Cardiac septum (tissue), 1 donor: ENCODE data around the gene MYL2. TPM values are rescaled to one million over a fixed set of nuclear protein-coding genes. Genes with fewer than 3 reads are reported as not detected.
"Not testable (repeated sequence)": the region's sequence is repeated elsewhere in the genome, so short reads cannot be mapped to it uniquely, and the experiment has no call there.

Experiments
- DNase-seq: peaks from one replicate; pipeline ENCODE4 v3.0.0-alpha.2; 2020; ENCODE audit warnings: low spot score
- intact Hi-C: fragments of 100-400 bp; cut with DNase I; formaldehyde crosslinking; loops from one replicate; pipeline ENCODE4 v1.14.0; 2022
- long read RNA-seq: library from polyadenylated mRNA; unstranded; transcript quantifications from one replicate; pipeline ENCODE4 v2.0.0, GENCODE V29; 2021
- total RNA-seq: library from RNA; stranded (reverse); fragmentation: NEBNext Ultra II Directional; extraction: Animal tissue kit (Norgen Biotek cat#: 25700); gene quantifications from one replicate; pipeline ENCODE4 v1.2.1, GENCODE V29; 2021
- donor health status: DM: no; HTN: no; CAD: no.

The MYL2 gene
- 24,495 TPM for total RNA-seq
- long read RNA-seq, transcript MYL2-202 (2 exons, 561 nt) = minor isoform, 76 of 47,210 reads
- long read RNA-seq, transcript MYL2-201 (7 exons, 807 nt) = major isoform, 45,454 of 47,210 reads
- long read RNA-seq, transcript MYL2-203 (6 exons, 664 nt) = minor isoform, 21 of 47,210 reads
- long read RNA-seq, partial matches to known transcripts = 943 of 47,210 reads
- long read RNA-seq, other reads (novel, unspliced or antisense) = 715 of 47,210 reads

DNA sequence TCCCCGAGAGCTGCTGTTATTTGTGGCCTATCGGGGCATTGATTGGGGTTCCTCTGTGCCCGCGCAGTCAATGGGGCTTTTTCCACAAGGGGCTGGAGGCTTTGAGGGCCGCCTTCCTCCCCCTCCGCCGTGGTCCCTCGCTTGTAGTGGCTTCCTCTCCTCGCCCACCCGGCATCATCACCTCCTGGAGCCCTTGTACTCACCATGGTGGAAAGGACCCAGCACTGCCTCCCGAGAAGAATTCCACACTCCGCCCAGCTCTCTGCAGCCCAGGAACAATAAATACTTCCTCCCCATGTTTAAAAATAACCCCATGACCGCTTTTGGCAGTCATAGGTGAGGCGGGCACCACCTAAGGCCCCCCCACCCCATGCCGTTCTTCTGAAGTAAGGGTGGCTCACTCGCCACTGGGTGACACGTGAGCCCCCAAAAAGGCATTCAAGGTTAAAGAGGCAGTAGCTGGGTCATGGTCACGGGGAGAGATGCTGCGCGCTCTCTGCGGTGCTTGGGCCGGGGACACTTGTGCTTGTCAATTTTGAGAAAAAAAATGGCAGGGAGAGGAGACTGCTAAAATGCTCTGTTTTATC, at the start of gene MYL2:
MYL2 (minus strand) TSS at position 256 of the 587 bp plus-strand sequence; CDS start at position 206, 50 bp downstream.
- DNase-seq = peak; percentile 80
- intact Hi-C loops = loop anchor here (1.0 kb wide), 1 partner anchor 11 kb away; no protein-coding TSS in a partner anchor

- DNase-seq = no peak
- intact Hi-C loops = no loop called here
Observed at GRCh38 chr12:110966081-110966760, 45.8 kb upstream of the MYL2 start.

DNA sequence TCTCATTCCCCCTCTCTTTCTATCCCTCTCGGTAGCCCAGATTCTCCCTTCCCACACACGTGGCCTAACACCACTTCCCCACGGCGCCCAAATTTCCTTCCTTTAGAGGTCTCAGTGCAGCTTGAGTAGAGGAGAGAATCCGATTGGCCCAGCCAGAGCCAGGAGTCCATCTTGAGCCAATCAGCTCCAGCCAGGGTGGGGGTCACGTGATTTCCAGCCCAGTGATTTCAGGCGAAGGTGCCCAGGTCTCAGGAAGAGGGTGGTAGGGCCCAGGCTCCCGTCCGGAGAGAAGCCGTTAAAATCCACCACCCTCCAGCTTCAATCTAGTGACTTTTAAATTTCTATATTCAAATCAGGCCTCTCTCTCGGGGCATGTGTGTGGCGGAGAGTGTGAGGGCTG, 45.2 kb upstream of the MYL2 start:
- intact Hi-C loops = no loop called here
- no peak for DNase-seq

DNA sequence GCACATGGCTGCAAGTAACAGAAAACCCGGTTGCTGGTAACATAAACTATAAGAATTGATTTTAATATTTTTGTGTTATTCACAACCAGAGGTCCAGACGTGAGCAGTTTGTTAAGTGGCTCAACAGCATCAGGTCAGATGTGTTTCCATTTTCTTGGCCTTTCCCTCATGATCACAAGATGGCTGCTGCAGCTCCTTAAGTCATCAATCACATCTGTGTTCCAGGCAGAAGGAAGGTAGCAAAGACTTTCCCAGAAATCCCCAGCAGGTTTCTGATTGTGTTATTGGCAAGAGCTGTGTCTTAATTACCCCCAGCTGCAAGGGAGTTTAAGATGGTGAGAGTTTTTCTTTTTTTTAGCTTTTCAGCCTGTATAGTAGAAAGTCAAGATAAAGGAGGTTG, 40.4 kb upstream of the MYL2 start:
- no peak for DNase-seq
- intact Hi-C loops = no loop called here

DNA sequence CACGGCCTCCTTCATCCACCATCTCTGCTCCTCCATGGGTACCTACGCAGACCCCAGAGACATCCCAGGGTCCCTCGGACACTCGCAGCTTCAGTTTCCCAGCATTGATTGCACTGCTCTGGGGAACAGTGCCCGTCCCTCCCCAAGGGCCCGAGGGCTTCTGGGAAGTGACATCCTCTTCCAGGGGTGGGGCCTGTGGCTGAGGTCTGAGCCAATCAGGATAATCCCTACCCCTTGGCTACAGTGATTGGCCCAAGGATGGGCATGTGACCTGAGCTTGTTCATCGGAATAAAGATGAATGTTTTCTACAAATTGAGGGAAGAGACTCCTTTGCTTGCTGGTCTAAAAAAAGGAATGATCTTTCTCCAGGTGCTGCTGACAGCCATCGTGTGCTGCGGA, 37.3 kb upstream of the MYL2 start:
- intact Hi-C loops = no loop called here
- no peak for DNase-seq

DNA sequence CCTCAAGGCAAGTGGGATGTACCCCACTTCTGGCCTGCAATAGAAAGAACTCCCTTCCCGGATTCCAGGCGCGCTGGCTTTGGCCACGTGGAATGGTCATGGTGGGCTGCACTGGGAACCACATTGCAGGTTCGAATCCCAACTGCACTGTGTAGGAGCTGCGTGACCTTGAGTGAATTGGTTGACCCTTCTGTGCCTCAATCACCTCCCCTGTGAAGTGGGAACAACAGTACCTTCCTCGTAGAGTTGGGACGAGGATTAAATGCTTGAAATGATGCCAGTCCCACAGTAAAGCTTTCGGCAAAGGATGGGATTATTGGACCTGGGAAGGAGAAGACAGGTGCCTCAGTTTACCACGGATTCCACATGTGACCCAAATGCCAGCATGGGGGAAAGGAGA, 36.8 kb upstream of the MYL2 start:
- DNase-seq = no peak
- intact Hi-C loops = no loop called here

GRCh38 chr12:110950867-110951266, 30.5 kb upstream of the MYL2 start:
- DNase-seq, intact Hi-C loops: not testable (repeated sequence)

DNA sequence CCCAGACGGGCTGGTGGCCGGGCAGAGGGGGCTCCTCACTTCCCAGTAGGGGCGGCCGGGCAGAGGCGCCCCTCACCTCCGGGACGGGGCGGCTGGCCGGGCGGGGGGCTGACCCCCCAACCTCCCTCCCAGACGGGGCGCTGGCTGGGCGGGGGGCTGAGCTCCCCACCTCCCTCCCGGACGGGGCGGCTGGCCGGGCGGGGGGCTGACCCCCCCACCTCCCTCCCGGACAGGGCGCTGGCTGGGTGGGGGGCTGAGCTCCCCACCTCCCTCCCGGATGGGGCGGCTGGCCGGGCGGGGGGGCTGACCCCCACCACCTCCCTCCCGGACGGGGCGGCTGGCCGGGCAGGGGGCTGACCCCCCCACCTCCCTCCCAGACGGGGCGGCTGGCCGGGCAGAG, 30.1 kb upstream of the MYL2 start:
- intact Hi-C loops, DNase-seq: not testable (repeated sequence)

DNA sequence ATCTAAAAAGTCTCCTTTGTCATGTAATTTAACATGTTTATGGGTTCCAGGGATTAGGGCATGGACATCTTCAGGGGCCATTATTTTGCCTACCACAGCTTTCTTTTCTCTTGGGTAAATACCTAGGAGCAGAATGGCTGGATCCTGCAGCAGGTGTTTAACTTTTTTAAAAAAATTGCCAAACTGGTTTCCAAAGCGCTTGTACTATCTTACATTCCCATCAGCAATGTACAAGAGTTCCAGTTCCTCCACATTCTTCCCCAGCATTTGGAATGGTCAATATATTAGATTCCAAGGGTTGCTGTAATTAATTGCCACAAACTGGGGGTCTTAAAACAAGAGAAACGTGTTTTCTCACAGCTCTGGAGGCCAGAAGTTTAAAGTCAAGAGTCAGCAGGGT, 27.7 kb upstream of the MYL2 start:
- no peak for DNase-seq
- intact Hi-C loops = no loop called here

DNA sequence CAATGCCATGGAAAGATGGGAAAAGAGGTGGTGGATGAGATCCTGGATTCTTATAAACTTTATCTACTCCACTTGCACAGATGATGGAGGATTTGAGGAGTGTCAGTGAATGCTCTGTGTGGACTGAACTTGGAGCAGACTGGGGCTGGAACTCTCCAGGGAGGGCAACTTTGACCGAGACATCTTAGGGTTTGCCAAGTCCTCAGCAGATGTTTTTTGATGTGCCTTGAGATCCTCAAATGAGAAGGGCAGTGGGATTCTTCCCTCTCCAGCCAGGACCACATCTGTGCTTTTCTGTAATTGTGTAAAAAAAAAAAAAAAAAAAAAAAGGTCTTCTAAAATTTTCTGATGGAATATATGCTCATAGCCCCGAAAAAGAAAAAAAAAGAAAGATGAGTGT, 23.0 kb upstream of the MYL2 start:
- intact Hi-C loops = no loop called here
- no peak for DNase-seq

- intact Hi-C loops = no loop called here
- peak; percentile 63 for DNase-seq
Observed at GRCh38 chr12:110941391-110941790, 21.0 kb upstream of the MYL2 start.

- intact Hi-C loops = no loop called here
- DNase-seq = peak; percentile 50
Observed at GRCh38 chr12:110940933-110941332, 20.6 kb upstream of the MYL2 start.

- DNase-seq = no peak
- intact Hi-C loops = no loop called here
Observed at GRCh38 chr12:110940296-110940695, 19.9 kb upstream of the MYL2 start.

DNA sequence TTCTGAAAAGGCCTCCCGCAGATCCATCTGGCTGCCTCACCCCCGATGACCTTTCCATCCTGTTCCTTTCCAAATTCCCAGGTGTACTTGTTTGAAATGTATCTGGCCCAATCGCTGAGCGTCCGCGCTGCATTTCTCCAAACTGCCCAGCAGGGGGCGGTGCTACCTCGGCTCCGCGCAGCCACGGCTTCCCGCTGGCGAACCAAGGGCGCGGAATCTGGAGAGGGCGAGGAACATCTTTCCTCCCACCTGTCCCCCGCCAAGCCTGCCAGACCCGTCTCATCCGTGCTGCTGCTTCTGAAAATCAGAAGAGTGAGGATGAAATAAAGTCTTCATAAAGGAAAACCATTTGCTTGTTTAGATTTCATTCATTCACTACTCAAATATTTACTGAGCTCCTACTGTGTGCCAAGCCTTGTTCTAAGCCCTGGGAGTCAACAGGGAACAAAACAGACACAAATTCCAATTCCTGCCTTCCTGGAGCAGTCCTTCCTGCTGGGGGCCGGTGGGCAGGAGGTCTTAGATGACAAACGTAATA, 16.8 kb upstream of the MYL2 start:
- no peak for DNase-seq
- intact Hi-C loops = loop anchor here (2.0 to 5.0 kb wide), 4 partner anchors 60 to 376 kb away; no protein-coding TSS in a partner anchor

DNA sequence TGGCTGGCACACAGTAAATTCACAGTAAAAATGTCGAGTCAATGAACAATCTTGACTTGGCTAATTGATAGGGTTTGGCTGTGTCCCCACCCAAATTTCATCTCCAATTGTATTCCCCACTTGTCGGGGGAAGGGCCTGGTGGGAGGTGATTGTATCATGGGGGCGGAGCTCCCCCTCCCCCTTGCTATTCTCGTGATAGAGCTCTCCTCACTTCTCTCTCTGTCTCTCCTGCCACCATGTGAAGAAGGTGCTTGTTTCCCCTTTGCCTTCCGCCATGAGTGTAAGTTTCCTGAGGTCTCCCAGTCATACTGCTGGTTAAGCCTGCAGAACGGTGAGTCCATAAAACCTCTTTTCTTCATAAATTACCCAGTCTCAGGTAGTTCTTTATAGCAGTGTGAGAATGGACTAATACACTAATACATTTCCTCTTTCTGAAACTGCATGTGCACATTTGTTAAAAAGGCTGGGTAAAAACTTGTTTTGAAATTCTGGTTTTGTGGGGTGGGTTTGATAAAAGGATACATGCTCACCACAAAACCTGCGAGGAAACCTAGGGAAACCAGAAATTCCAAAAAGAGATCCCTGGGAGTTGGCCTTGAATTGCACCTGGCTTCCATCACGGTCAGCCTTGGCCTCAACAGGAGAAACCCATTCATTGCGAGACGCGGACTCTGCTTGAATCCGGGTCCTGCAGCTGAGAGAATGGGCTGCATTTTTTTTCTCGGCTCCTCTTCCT, 16.2 kb upstream of the MYL2 start:
- no peak for DNase-seq
- intact Hi-C loops = loop anchor here (2.0 to 5.0 kb wide), 4 partner anchors 61 to 376 kb away; no protein-coding TSS in a partner anchor

DNA sequence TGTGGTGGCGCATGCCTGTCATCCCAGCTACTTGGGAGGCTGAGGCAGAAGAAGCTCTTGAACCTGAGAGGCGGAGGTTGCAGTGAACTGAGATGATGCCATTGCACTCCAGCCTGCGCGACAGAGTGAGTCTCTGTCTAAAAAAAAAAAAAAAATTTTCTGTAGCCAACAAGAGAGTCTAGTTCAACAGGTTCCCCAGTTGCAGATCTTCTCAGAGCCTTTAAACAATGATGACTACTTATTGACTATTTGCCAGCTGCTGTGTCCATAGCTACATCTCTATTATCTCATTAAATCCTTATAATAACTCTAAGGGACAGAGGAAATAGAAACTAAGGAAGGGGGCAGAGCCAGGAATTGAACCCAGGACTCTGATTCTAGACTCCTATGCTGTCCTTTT, 15.2 kb upstream of the MYL2 start:
- intact Hi-C loops = loop anchor here (5.0 kb wide), 2 partner anchors 62 to 87 kb away; no protein-coding TSS in a partner anchor
- no peak for DNase-seq

DNA sequence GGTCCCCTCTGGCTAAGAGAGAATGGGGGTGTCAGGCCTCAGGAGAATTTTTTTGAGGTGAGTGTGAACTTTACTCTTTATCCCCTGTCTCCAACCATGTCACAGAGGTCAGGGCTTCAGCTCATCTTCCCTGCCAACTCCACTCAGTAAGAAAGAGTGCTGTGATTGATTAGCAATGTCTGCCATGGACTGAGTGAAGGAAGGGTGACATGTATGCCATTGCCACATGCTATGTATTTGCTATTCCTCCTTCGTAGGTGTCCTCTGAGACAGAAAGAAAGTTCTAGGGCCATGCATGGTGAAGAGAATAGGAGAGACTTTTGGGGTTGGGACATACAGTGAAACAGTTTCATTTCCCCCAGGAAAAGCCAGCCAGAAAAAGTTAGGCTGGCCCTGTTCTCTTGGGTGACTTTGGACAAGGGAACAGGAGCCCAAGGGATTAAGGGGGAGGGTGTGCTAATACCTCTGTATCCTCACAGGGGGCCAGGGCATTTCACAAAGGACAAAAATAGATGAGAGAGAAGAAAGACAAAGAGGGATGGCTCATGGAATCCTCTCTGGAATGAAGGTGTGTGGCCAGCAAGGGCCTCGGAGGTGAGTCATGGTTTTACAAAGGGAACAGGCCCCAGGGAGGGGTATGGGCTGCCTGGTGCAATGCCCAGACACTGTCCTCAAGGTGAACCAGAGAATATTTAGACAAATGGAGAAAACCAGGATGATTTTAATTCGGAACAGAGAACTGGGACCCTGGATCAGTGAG, 13.9 kb upstream of the MYL2 start:
- intact Hi-C loops = loop anchor here (5.0 kb wide), 1 partner anchor 428 kb away; no protein-coding TSS in a partner anchor
- DNase-seq = no peak

GRCh38 chr12:110933326-110933974, 13.1 kb upstream of the MYL2 start:
- intact Hi-C loops = loop anchor here (5.0 kb wide), 1 partner anchor 429 kb away; no protein-coding TSS in a partner anchor
- no peak for DNase-seq
